GM18907 (cell line): ENCODE data around the gene NAE1.
"Not testable (repeated sequence)": the region's sequence is repeated elsewhere in the genome, so short reads cannot be mapped to it uniquely, and the experiment has no call there.

Source experiments
- ATAC-seq: cut with Tn5 transposase; IDR thresholded peaks from one replicate; pipeline ENCODE4 v1.9.1; 2021; ENCODE audit warnings: mild to moderate bottlenecking, moderate library complexity; ENCODE audit not compliant: unreplicated experiment

The NAE1 gene

GRCh38 chr16:66809765-66810164, 21.0 kb downstream of the NAE1 start:
- no peak for ATAC-seq

GRCh38 chr16:66802159-66802558, 28.6 kb downstream of the NAE1 start:
- no peak for ATAC-seq

DNA sequence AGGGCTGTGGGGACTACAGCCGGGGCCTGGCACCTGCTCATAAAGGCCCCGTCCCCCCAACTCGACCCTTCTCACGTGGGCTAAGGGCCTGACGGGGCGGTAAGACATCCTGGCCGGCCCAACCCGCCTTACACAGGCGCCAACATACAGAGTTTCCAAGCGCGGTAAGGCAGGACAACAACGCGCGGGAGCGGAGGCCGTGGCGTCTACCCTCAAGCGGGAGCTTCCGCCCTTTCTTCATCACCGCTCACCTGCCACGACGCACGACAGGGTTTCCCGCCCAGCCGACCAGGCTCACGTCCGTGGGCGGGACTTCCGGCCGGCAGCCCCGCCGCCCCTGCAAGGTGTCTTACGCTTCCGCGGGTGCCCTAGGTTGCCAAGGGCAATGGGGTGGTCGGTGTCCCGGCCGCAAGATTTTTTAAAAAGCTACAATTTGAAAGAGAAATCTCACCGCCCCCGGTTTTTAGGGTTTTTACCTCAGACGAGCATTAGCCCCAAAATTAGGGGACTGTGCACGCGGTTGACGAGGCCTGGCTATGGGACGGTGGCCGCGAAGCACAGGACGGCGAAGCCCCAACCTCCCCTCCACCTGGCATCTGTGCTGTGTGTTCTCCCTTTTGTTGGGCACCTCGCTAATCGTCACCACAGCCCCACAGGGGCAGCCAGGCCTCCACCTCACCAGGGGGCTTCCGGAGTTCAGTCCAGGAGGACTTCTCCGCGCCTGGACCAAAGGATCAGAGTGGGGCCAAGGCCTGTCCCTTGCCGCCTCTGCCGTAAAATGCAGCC, 29.3 kb downstream of the NAE1 start, which contains the start of gene TERB1:
TSS of gene TERB1 (minus strand) at position 265 of the 786 bp plus-strand sequence. CDS start 4,786 bp downstream, outside the sequence.
- ATAC-seq, result no peak

GRCh38 chr16:66800856-66801255, 29.9 kb downstream of the NAE1 start:
- ATAC-seq, result no peak

GRCh38 chr16:66798161-66798560, 32.6 kb downstream of the NAE1 start:
- ATAC-seq, result no peak

- ATAC-seq, result not testable (repeated sequence)
Observed at GRCh38 chr16:66793984-66794383, 36.8 kb downstream of the NAE1 start.

DNA sequence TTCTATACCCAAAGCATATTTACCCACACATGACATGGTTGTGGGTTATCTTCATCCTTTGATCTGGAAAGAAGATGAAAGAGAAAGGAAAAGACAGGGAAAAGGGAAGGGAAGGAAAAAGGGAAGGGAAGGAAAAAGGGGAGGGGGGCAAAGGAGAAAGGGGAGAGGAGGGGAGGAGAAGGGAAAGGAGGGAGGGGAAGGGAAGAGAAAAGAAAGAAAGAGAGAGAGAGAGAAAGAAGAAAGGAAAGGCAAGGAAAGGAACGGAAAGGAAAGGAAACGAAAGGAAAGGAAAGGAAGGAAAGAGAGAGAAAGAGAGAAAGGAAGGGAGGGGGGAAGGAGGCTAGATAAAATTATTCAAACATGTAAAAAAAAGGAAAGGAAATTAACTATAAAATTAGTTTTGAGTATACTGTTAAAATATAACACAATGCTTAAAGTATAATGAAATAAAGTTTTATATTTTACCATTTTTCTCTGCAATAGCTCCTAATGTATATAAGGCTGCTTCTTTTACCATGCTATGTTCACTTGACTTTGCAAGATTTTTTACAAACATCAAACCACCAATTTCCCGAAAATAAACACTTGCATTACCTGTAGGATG, 40.5 kb downstream of the NAE1 start:
- ATAC-seq, result no peak

DNA sequence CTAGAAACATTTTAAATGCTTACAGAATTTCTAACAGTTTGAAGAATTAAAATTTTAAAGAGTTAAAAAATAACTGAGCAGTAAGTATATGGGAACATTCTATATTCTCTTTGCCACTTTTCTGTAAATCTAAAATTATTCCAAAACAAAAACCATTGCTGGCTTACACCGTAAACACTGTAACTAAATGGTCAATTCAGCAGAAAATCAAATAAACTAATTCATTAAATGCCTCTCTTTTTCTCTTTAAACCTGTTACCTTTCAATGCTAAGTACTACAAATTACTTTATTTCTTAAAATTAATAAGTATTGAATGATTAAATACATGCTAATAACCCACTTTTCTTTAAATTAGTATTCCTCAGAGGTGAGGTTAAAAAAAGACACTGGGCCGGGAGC, 43.3 kb downstream of the NAE1 start:
- no peak for ATAC-seq

GRCh38 chr16:66786551-66786950, 44.2 kb downstream of the NAE1 start:
- ATAC-seq, result no peak

DNA sequence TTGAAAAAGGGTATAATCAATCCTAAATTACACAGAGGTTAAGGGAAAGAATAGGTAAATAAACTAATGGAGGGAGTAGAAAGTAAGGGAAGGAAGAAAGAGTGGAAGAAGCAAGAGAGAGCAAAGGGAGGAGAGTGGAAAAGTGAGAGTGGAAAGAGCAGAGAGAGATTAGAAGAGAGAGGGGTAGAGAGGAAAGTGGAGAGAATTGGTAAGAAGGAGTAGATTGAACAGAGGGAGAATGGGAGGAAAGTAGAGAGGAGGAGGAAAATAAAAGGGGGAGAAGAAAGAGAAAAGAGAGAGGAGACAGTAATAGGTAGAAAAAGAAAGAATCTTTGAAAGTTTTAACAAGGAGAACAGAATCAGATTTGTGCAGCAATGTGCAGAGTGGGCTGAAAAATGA, 54.3 kb downstream of the NAE1 start:
- no peak for ATAC-seq

DNA sequence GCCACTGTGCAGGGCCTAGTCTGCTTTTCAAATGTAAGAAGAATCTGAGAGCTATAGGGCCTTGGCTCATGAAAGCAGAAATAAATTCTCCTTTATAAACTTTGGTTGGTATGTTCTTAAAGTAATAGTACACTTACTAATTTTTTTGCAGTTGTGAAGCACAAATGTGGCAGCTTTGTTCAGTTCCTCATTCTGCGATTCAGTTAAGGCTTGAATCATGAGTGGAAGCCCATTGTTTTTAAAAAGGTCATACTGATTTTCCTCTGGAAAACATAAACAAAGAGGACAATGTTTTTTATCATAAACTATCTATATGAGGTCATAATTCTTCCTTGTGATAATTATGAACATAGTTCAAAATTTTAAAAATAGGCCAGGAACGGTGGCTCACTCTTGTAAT, 55.8 kb downstream of the NAE1 start:
- no peak for ATAC-seq

GRCh38 chr16:66758086-66758485, 72.7 kb downstream of the NAE1 start:
- ATAC-seq, result no peak

- no peak for ATAC-seq
Observed at GRCh38 chr16:66754819-66755218, 76.0 kb downstream of the NAE1 start.

GRCh38 chr16:66754211-66754610, 76.6 kb downstream of the NAE1 start:
- ATAC-seq, result no peak

DNA sequence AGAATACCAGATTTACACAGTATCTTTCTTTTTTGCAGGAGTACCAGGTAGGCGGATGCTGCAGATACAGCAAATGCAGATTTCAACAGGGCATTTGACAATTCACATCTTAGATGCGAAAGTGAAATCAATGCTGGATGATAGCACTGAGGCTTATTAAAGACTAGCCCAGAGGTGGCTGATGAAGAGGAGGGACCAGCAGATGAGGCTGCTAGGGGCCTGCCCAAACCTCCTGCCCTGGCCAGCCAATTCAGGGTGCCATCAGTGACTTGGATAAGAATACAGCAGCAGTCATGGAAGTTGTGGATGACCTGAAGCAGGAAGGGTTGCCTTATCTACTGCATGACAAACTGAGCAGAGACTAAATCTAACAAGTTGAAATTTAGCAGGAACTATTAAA, 77.8 kb downstream of the NAE1 start:
- ATAC-seq, result no peak
